HEK293T (cell line): ENCODE results near the gene ETF1.

Experiments used
- CTCF ChIA-PET: fragments of 350-600 bp; formaldehyde crosslinking; extraction: SDS; loops from one replicate; lab custom pipeline; 2021; ENCODE audit warnings: antibody characterized with exemption, inconsistent platforms; lab: Yijun Ruan, JAX
- POLR2A ChIA-PET: fragments of 350-600 bp; formaldehyde crosslinking; extraction: SDS; loops from one replicate; lab custom pipeline; 2020; ENCODE audit warnings: antibody characterized with exemption, inconsistent platforms; lab: Yijun Ruan, JAX
- DNase-seq: peaks from one replicate; pipeline ENCODE4 v3.0.0; 2012; ENCODE audit warnings: mixed read lengths; ENCODE audit errors: extremely low spot score
- ARNT ChIP-seq: fragments of 450-650 bp; IDR thresholded peaks from 2 replicates; pipeline ENCODE4 v1.6.1; 2017; ENCODE audit warnings: mild to moderate bottlenecking
- BHLHE40 ChIP-seq: fragments of 450-650 bp; IDR thresholded peaks from 2 replicates; pipeline ENCODE4 v1.6.1; 2016; ENCODE audit warnings: mild to moderate bottlenecking, moderate library complexity, borderline replicate concordance
- CTBP1 ChIP-seq: fragments of 450-650 bp; IDR thresholded peaks from 2 replicates; pipeline ENCODE4 v1.6.1; 2016; ENCODE audit warnings: borderline replicate concordance
- ELF4 ChIP-seq: fragments of 450-650 bp; IDR thresholded peaks from 2 replicates; pipeline ENCODE4 v1.6.1; 2017; ENCODE audit warnings: antibody characterized with exemption
- FOXA1 ChIP-seq: fragments of 450-650 bp; IDR thresholded peaks from 2 replicates; pipeline ENCODE4 v1.6.1; 2016; ENCODE audit warnings: mild to moderate bottlenecking
- FOXK2 ChIP-seq: fragments of 450-650 bp; IDR thresholded peaks from 2 replicates; pipeline ENCODE4 v1.6.1; 2016; ENCODE audit warnings: mild to moderate bottlenecking
- FOXM1 ChIP-seq: fragments of 450-650 bp; IDR thresholded peaks from 2 replicates; pipeline ENCODE4 v1.6.1; 2017; ENCODE audit warnings: mild to moderate bottlenecking, borderline replicate concordance
- HDGF ChIP-seq: fragments of 450-650 bp; IDR thresholded peaks from 2 replicates; pipeline ENCODE4 v1.6.1; 2017; ENCODE audit warnings: antibody characterized with exemption, borderline replicate concordance
- L3MBTL2 ChIP-seq: fragments of 450-650 bp; conservative IDR thresholded peaks from 2 replicates; pipeline ENCODE4 v1.6.1; 2016; ENCODE audit warnings: mild to moderate bottlenecking
- LEF1 ChIP-seq: fragments of 450-650 bp; IDR thresholded peaks from 2 replicates; pipeline ENCODE4 v1.6.1; 2017; ENCODE audit warnings: mild to moderate bottlenecking, borderline replicate concordance
- NFRKB ChIP-seq: fragments of 450-650 bp; IDR thresholded peaks from 2 replicates; pipeline ENCODE4 v1.6.1; 2016; ENCODE audit warnings: mild to moderate bottlenecking, moderate library complexity
- PKNOX1 ChIP-seq: fragments of 450-650 bp; IDR thresholded peaks from 2 replicates; pipeline ENCODE4 v1.6.1; 2016
- SP1 ChIP-seq: fragments of 450-650 bp; IDR thresholded peaks from 2 replicates; pipeline ENCODE4 v1.6.1; 2017
- SUZ12 ChIP-seq: fragments of 450-650 bp; IDR thresholded peaks from 2 replicates; pipeline ENCODE4 v1.6.1; 2016; ENCODE audit warnings: mild to moderate bottlenecking
- TARDBP ChIP-seq: fragments of 450-650 bp; IDR thresholded peaks from 2 replicates; pipeline ENCODE4 v1.6.1; 2016
- ZNF384 ChIP-seq: fragments of 450-650 bp; IDR thresholded peaks from 2 replicates; pipeline ENCODE4 v1.6.1; 2016

Gene ETF1

GRCh38 chr5:138528744-138529469 is 14.1 kb downstream of the ETF1 start:
- no peak for DNase-seq
- ChIA-PET CTCF (interaction anchor here (0.7 kb wide), 1 partner anchor 203 kb away, joined by 3 read pairs; no protein-coding TSS in a partner anchor), POLR2A (interaction anchor here (0.8 to 1.2 kb wide), 3 partner anchors 11 to 14 kb away, joined by 3 to 5 read pairs (median 4); partner anchors contain the start of gene ETF1)
- TF ChIP-seq HDGF (no peak), PKNOX1 (0 out of 2 replicates have a peak, but pooled peaks have one; percentile 4)

GRCh38 chr5:138528208-138528607 is 14.8 kb downstream of the ETF1 start:
- no peak for TF ChIP-seq ZNF384
- TF ChIP-seq FOXM1: no peak
- TF ChIP-seq SUZ12: no peak
- TF ChIP-seq CTBP1: no peak
- no peak for TF ChIP-seq HDGF
- no peak for TF ChIP-seq PKNOX1
- TF ChIP-seq NFRKB: no peak
- TF ChIP-seq FOXK2: no peak
- no peak for TF ChIP-seq LEF1
- no peak for TF ChIP-seq FOXA1
- TF ChIP-seq L3MBTL2: no peak
- no peak for TF ChIP-seq ELF4
- no peak for TF ChIP-seq SP1
- no peak for TF ChIP-seq TARDBP
- TF ChIP-seq BHLHE40: no peak
- TF ChIP-seq ARNT: no peak
- DNase-seq: no peak
- POLR2A ChIA-PET: interaction anchor here (1.2 kb wide), 1 partner anchor 15 kb away, joined by 3 read pairs; the partner anchor contains the start of gene ETF1
- CTCF ChIA-PET: no interaction called here

- ChIA-PET CTCF (interaction anchor here (1.8 kb wide), 1 partner anchor 23 kb away, joined by 6 read pairs; no protein-coding TSS in a partner anchor), POLR2A (no interaction called here)
- no peak for TF ChIP-seq NFRKB
- no peak for TF ChIP-seq TARDBP
- TF ChIP-seq ELF4: no peak
- no peak for TF ChIP-seq SUZ12
- no peak for TF ChIP-seq FOXK2
- no peak for TF ChIP-seq PKNOX1
- no peak for TF ChIP-seq HDGF
- TF ChIP-seq BHLHE40: no peak
- no peak for TF ChIP-seq L3MBTL2
- TF ChIP-seq LEF1: no peak
- TF ChIP-seq FOXM1: no peak
- no peak for TF ChIP-seq SP1
- TF ChIP-seq ZNF384: no peak
- no peak for DNase-seq
Observed at GRCh38 chr5:138527170-138527569, 15.9 kb downstream of the ETF1 start.

- ChIA-PET CTCF (no interaction called here), POLR2A (interaction anchor here (1.4 kb wide), 1 partner anchor 20 kb away, joined by 5 read pairs; the partner anchor contains the start of gene ETF1)
- TF ChIP-seq L3MBTL2 (no peak), PKNOX1 (no peak), ELF4 (no peak), BHLHE40 (no peak), FOXM1 (no peak), ARNT (no peak), LEF1 (no peak), SUZ12 (no peak), CTBP1 (no peak), ZNF384 (no peak), FOXA1 (no peak), FOXK2 (no peak), HDGF (no peak), SP1 (no peak), TARDBP (no peak), NFRKB (no peak)
Observed at GRCh38 chr5:138523406-138523805, 19.6 kb downstream of the ETF1 start.

GRCh38 chr5:138520971-138521370 is 22.1 kb downstream of the ETF1 start:
- ChIA-PET POLR2A (interaction anchor here (0.5 kb wide), 1 partner anchor 736 kb away, joined by 3 read pairs; no protein-coding TSS in a partner anchor), CTCF (interaction anchor here (0.8 kb wide), 1 partner anchor 17 kb away, joined by 3 read pairs; no protein-coding TSS in a partner anchor)
- TF ChIP-seq SP1: no peak
- no peak for DNase-seq

More at GRCh38 chr5:138523406-138523805, 19.6 kb downstream of the ETF1 start:
- no peak for DNase-seq
